Fibroblast of lung (primary cell): ENCODE data around the gene C12orf56.

ENCODE experiments used
- CTCF ChIP-seq, 2 donors: IDR thresholded peaks in 1 of 2; conservative IDR thresholded peaks in 1 of 2; 1 replicate in 1 of 2; 2 replicates in 1 of 2; pipeline ENCODE4 v1.5.1; 2011 to 2012; ENCODE audit warnings: low read length in 2 of 2, control low read depth in 1 of 2, inconsistent platforms in 1 of 2, low read depth in 1 of 2, mild to moderate bottlenecking in 1 of 2
- EZH2 ChIP-seq: IDR thresholded peaks from 2 replicates; pipeline ENCODE4 v1.5.1; 2012; ENCODE audit warnings: low read length, control low read depth, mild to moderate bottlenecking; ENCODE audit errors: missing control alignments

- TF ChIP-seq CTCF (conservative IDR thresholded peaks at IDR 0.05 in 1 of 2, IDR thresholded peaks at IDR 0.05 in 1 of 2; ENCODE audit: low read depth in 1 of 2, low read length in 2 of 2) = no peak
- TF ChIP-seq EZH2 = no peak
Measured at GRCh38 chr12:64385468-64385867, 5.1 kb downstream of the C12orf56 start.
